Measurements from ENCODE around the gene ERI3.

- TF ChIP-seq CTCF (IDR thresholded peaks at IDR 0.05), result no peak
- no peak for TF ChIP-seq EZH2phosphoT487 (IDR thresholded peaks at IDR 0.05)
- TF ChIP-seq EZH2 (IDR thresholded peaks at IDR 0.05), result no peak
Measured at GRCh38 chr1:44310006-44310405, 45.1 kb downstream of the ERI3 start.
